Duodenal mucosa (tissue), 2 donors: Measurements from ENCODE around the gene PKIG.
A peak's percentile ranks its signal among the peaks of the same experiment; 100 is the strongest.
"Not testable (repeated sequence)": the region's sequence is repeated elsewhere in the genome, so short reads cannot be mapped to it uniquely, and the experiment has no call there.

Experiments used
- H3K27ac ChIP-seq: one replicate; pipeline ENCODE4 v1.7.0; 2013; ENCODE audit warnings: low read depth, low read length
- H3K27me3 ChIP-seq, 2 donors: one replicate each; pipeline ENCODE4 v1.7.0; 2013; ENCODE audit warnings: low read length in 2 of 2, control low read depth in 1 of 2; ENCODE audit not compliant: insufficient read depth in 2 of 2, control insufficient read depth in 1 of 2
- H3K36me3 ChIP-seq, 2 donors: one replicate each; pipeline ENCODE4 v1.7.0; 2013; ENCODE audit warnings: low read length in 2 of 2, control low read depth in 1 of 2; ENCODE audit not compliant: insufficient read depth in 2 of 2, control insufficient read depth in 1 of 2
- H3K4me1 ChIP-seq, 2 donors: one replicate each; pipeline ENCODE4 v1.7.0; 2013; ENCODE audit warnings: low read length in 2 of 2, control low read depth in 1 of 2; ENCODE audit not compliant: insufficient read depth in 2 of 2, control insufficient read depth in 1 of 2
- H3K4me3 ChIP-seq, 2 donors: one replicate each; pipeline ENCODE4 v1.7.0; 2013; ENCODE audit warnings: low read length in 2 of 2, low read depth in 1 of 2
- H3K9ac ChIP-seq, 2 donors: one replicate each; pipeline ENCODE4 v1.7.0; 2013; ENCODE audit warnings: low read length in 2 of 2, low read depth in 1 of 2
- H3K9me3 ChIP-seq, 2 donors: one replicate each; pipeline ENCODE4 v1.7.0; 2013; ENCODE audit warnings: low read length in 2 of 2, control low read depth in 1 of 2; ENCODE audit not compliant: control insufficient read depth in 1 of 2

PKIG gene

GRCh38 chr20:44651684-44652423 is 69.5 kb downstream of the PKIG start, which contains the start of gene ADA:
Gene ADA (minus strand): TSS chr20:44651699. CDS start chr20:44651607, 92 bp downstream.
- Histone ChIP-seq H3K4me3 (peak within 1 kb of the TSS; percentile 85 to 90), H3K27ac (peak within 1 kb of the TSS; percentile 77), H3K9me3 (no peaks in the 10 kb centered on the region), H3K4me1 (peaks cover 29 to 33% of the 10 kb centered on the region in 2 donors), H3K27me3 (no peaks in the 10 kb centered on the region), H3K9ac (peak within 1 kb of the TSS; percentile 67 to 80), H3K36me3 (peaks cover 0 to 6% of the 10 kb centered on the region in 2 donors)

GRCh38 chr20:44653546-44653945 is 71.2 kb downstream of the PKIG start:
- H3K36me3 ChIP-seq = no peaks in the 10 kb centered on the region
- peaks cover 17 to 21% of the 10 kb centered on the region in 2 donors for H3K4me1 ChIP-seq
- no peak overlapping the region for H3K27ac ChIP-seq
- H3K9ac ChIP-seq = peak overlapping the region in 1 of 2 donors; percentile 3
- no peak overlapping the region for H3K4me3 ChIP-seq
- H3K9me3 ChIP-seq = no peaks in the 10 kb centered on the region
- H3K27me3 ChIP-seq = no peaks in the 10 kb centered on the region

- not testable (repeated sequence) for H3K27ac ChIP-seq, H3K9ac ChIP-seq, H3K9me3 ChIP-seq
Observed at GRCh38 chr20:44654210-44654609, 71.8 kb downstream of the PKIG start.

GRCh38 chr20:44656448-44656847 is 74.1 kb downstream of the PKIG start:
- Histone ChIP-seq H3K27me3 (no peaks in the 10 kb centered on the region), H3K9me3 (no peaks in the 10 kb centered on the region), H3K9ac (no peak overlapping the region), H3K4me3 (no peak overlapping the region), H3K4me1 (peaks cover 0 to 6% of the 10 kb centered on the region in 2 donors), H3K27ac (no peak overlapping the region), H3K36me3 (no peaks in the 10 kb centered on the region)

More at GRCh38 chr20:44654210-44654609, 71.8 kb downstream of the PKIG start:
- H3K27me3 ChIP-seq, H3K4me3 ChIP-seq, H3K36me3 ChIP-seq: not testable (repeated sequence)
- H3K4me1 ChIP-seq = peaks cover 11 to 14% of the 10 kb centered on the region in 2 donors

GRCh38 chr20:44657875-44658274 is 75.5 kb downstream of the PKIG start:
- H3K4me1 ChIP-seq = peaks cover 0 to 6% of the 10 kb centered on the region in 2 donors
- H3K36me3 ChIP-seq = no peaks in the 10 kb centered on the region
- no peak overlapping the region for H3K4me3 ChIP-seq
- H3K9ac ChIP-seq = no peak overlapping the region
- H3K9me3 ChIP-seq = no peaks in the 10 kb centered on the region
- no peak overlapping the region for H3K27ac ChIP-seq
- H3K27me3 ChIP-seq = no peaks in the 10 kb centered on the region

- H3K9me3 ChIP-seq = no peaks in the 10 kb centered on the region
- no peaks in the 10 kb centered on the region for H3K27me3 ChIP-seq
- H3K36me3 ChIP-seq = no peaks in the 10 kb centered on the region
- no peak overlapping the region for H3K27ac ChIP-seq
- H3K4me1 ChIP-seq = no peaks in the 10 kb centered on the region
- H3K9ac ChIP-seq = no peak overlapping the region
- no peak overlapping the region for H3K4me3 ChIP-seq
Observed at GRCh38 chr20:44658810-44659209, 76.4 kb downstream of the PKIG start.

GRCh38 chr20:44659931-44660330 is 77.6 kb downstream of the PKIG start:
- no peak overlapping the region for H3K9ac ChIP-seq
- H3K9me3 ChIP-seq = no peaks in the 10 kb centered on the region
- H3K27ac ChIP-seq = no peak overlapping the region
- H3K27me3 ChIP-seq = no peaks in the 10 kb centered on the region
- H3K4me3 ChIP-seq = no peak overlapping the region
- H3K4me1 ChIP-seq = no peaks in the 10 kb centered on the region
- no peaks in the 10 kb centered on the region for H3K36me3 ChIP-seq

GRCh38 chr20:44660581-44660980 is 78.2 kb downstream of the PKIG start:
- H3K27ac ChIP-seq = no peak overlapping the region
- H3K9me3 ChIP-seq = no peaks in the 10 kb centered on the region
- no peaks in the 10 kb centered on the region for H3K36me3 ChIP-seq
- H3K9ac ChIP-seq = no peak overlapping the region
- H3K4me1 ChIP-seq = no peaks in the 10 kb centered on the region
- no peak overlapping the region for H3K4me3 ChIP-seq
- no peaks in the 10 kb centered on the region for H3K27me3 ChIP-seq

- H3K27ac ChIP-seq = no peak overlapping the region
- H3K9ac ChIP-seq = no peak overlapping the region
- no peaks in the 10 kb centered on the region for H3K9me3 ChIP-seq
- no peaks in the 10 kb centered on the region for H3K4me1 ChIP-seq
- no peaks in the 10 kb centered on the region for H3K27me3 ChIP-seq
- H3K36me3 ChIP-seq = peaks cover 0 to 3% of the 10 kb centered on the region in 2 donors
- H3K4me3 ChIP-seq = no peak overlapping the region
Observed at GRCh38 chr20:44662261-44662660, 79.9 kb downstream of the PKIG start.

- Histone ChIP-seq H3K27ac (no peak overlapping the region), H3K9me3 (no peaks in the 10 kb centered on the region), H3K4me1 (peaks cover 0 to 4% of the 10 kb centered on the region in 2 donors), H3K4me3 (no peak overlapping the region), H3K27me3 (no peaks in the 10 kb centered on the region), H3K9ac (no peak overlapping the region), H3K36me3 (peaks cover 0 to 3% of the 10 kb centered on the region in 2 donors)
Observed at GRCh38 chr20:44664131-44664530, 81.8 kb downstream of the PKIG start.
